ENCODE data around the gene FAM131C.
A peak's percentile ranks its signal among the peaks of the same experiment; 100 is the strongest.
"Not testable (repeated sequence)": the region's sequence is repeated elsewhere in the genome, so short reads cannot be mapped to it uniquely, and the experiment has no call there.

The FAM131C gene

GRCh38 chr1:16032388-16033102, 40.9 kb downstream of the FAM131C start:
- H3K4me3 ChIP-seq (ENCODE audit: low read depth, low read length), result no peak overlapping the region
- peak; percentile 79 for DNase-seq (ENCODE audit: low read depth)
- TF ChIP-seq CTCF (IDR thresholded peaks at IDR 0.05; ENCODE audit: low read depth, low read length), result peak; percentile 66
- TF ChIP-seq MYC (IDR thresholded peaks at IDR 0.05; ENCODE audit: low read depth, low read length), result no peak
- TF ChIP-seq POLR2A (IDR thresholded peaks at IDR 0.05; ENCODE audit: extremely low read depth, insufficient read length), result no peak
- 0 out of 2 replicates have a peak, but pooled peaks have one; percentile 17 for TF ChIP-seq MAX (IDR thresholded peaks at IDR 0.05; ENCODE audit: low read depth, low read length)

- H3K4me3 ChIP-seq (ENCODE audit: low read depth, low read length), result no peak overlapping the region
- TF ChIP-seq CTCF (IDR thresholded peaks at IDR 0.05; ENCODE audit: low read depth, low read length) (no peak), MAX (IDR thresholded peaks at IDR 0.05; ENCODE audit: low read depth, low read length) (no peak), MYC (IDR thresholded peaks at IDR 0.05; ENCODE audit: low read depth, low read length) (no peak), POLR2A (IDR thresholded peaks at IDR 0.05; ENCODE audit: extremely low read depth, insufficient read length) (no peak)
- DNase-seq (ENCODE audit: low read depth), result no peak
Measured at GRCh38 chr1:16031551-16031950, 41.9 kb downstream of the FAM131C start.

GRCh38 chr1:16029288-16029687, 44.2 kb downstream of the FAM131C start:
- TF ChIP-seq POLR2A (IDR thresholded peaks at IDR 0.05; ENCODE audit: extremely low read depth, insufficient read length) (no peak), MYC (IDR thresholded peaks at IDR 0.05; ENCODE audit: low read depth, low read length) (no peak), CTCF (IDR thresholded peaks at IDR 0.05; ENCODE audit: low read depth, low read length) (no peak), MAX (IDR thresholded peaks at IDR 0.05; ENCODE audit: low read depth, low read length) (no peak)
- no peak for DNase-seq (ENCODE audit: low read depth)
- no peak overlapping the region for H3K4me3 ChIP-seq (ENCODE audit: low read depth, low read length)

GRCh38 chr1:16029003-16029268, 44.5 kb downstream of the FAM131C start:
- not testable (repeated sequence) for DNase-seq (ENCODE audit: low read depth); H3K4me3 ChIP-seq (ENCODE audit: low read depth, low read length)

- no peak for TF ChIP-seq CTCF (IDR thresholded peaks at IDR 0.05; ENCODE audit: low read depth, low read length)
- no peak for TF ChIP-seq POLR2A (IDR thresholded peaks at IDR 0.05; ENCODE audit: extremely low read depth, insufficient read length)
- no peak for TF ChIP-seq MAX (IDR thresholded peaks at IDR 0.05; ENCODE audit: low read depth, low read length)
- no peak for TF ChIP-seq MYC (IDR thresholded peaks at IDR 0.05; ENCODE audit: low read depth, low read length)
- H3K4me3 ChIP-seq (ENCODE audit: low read depth, low read length), result no peak overlapping the region
- no peak for DNase-seq (ENCODE audit: low read depth)
Measured at GRCh38 chr1:16028237-16029002, 45.0 kb downstream of the FAM131C start.

GRCh38 chr1:16026723-16027484, 46.5 kb downstream of the FAM131C start:
- TF ChIP-seq POLR2A (IDR thresholded peaks at IDR 0.05; ENCODE audit: extremely low read depth, insufficient read length), result no peak
- TF ChIP-seq MAX (IDR thresholded peaks at IDR 0.05; ENCODE audit: low read depth, low read length), result no peak
- TF ChIP-seq MYC (IDR thresholded peaks at IDR 0.05; ENCODE audit: low read depth, low read length), result no peak
- DNase-seq (ENCODE audit: low read depth), result peak; percentile 38
- no peak overlapping the region for H3K4me3 ChIP-seq (ENCODE audit: low read depth, low read length)

- DNase-seq (ENCODE audit: low read depth); H3K4me3 ChIP-seq (ENCODE audit: low read depth, low read length): not testable (repeated sequence)
Measured at GRCh38 chr1:16026302-16026701, 47.1 kb downstream of the FAM131C start.

Data from NB4 (cell line).